ENCODE results near the gene MROH7. TPM values are rescaled to one million over a fixed set of nuclear protein-coding genes. Genes with fewer than 3 reads are reported as not detected.

The MROH7 gene
- total RNA-seq, 1 donor from 2014 or later, result 0.19 TPM

GRCh38 chr1:54603241-54603640, 38.3 kb upstream of the MROH7 start:
- H3K4me3 Mint-ChIP-seq, result no peak overlapping the region
- H3K4me1 Mint-ChIP-seq (ENCODE audit: unreplicated experiment), result no peaks in the 10 kb centered on the region

GRCh38 chr1:54604051-54604450, 37.5 kb upstream of the MROH7 start:
- H3K27me3 Mint-ChIP-seq, result no peaks in the 10 kb centered on the region
- H3K27ac Mint-ChIP-seq, result no peak overlapping the region
- DNase-seq (ENCODE audit: extremely low spot score, unreplicated experiment), result no peak
- no peak for TF ChIP-seq CTCF (conservative IDR thresholded peaks at IDR 0.05)
- no peak overlapping the region for H3K4me3 Mint-ChIP-seq
- no peaks in the 10 kb centered on the region for H3K36me3 Mint-ChIP-seq
- H3K4me1 Mint-ChIP-seq (ENCODE audit: unreplicated experiment), result no peaks in the 10 kb centered on the region
- no peaks in the 10 kb centered on the region for H3K9me3 Mint-ChIP-seq

More at GRCh38 chr1:54603241-54603640, 38.3 kb upstream of the MROH7 start:
- no peaks in the 10 kb centered on the region for H3K36me3 Mint-ChIP-seq
- H3K9me3 Mint-ChIP-seq, result no peaks in the 10 kb centered on the region
- TF ChIP-seq CTCF (conservative IDR thresholded peaks at IDR 0.05), result no peak
- no peak for DNase-seq (ENCODE audit: extremely low spot score, unreplicated experiment)
- H3K27ac Mint-ChIP-seq, result no peak overlapping the region
- H3K27me3 Mint-ChIP-seq, result no peaks in the 10 kb centered on the region

- no peaks in the 10 kb centered on the region for H3K4me1 Mint-ChIP-seq (ENCODE audit: unreplicated experiment)
- no peak for TF ChIP-seq CTCF (conservative IDR thresholded peaks at IDR 0.05)
- no peak overlapping the region for H3K4me3 Mint-ChIP-seq
- H3K9me3 Mint-ChIP-seq, result no peaks in the 10 kb centered on the region
- peak overlapping the region; percentile 61 for H3K27ac Mint-ChIP-seq
- no peaks in the 10 kb centered on the region for H3K36me3 Mint-ChIP-seq
- no peak for DNase-seq (ENCODE audit: extremely low spot score, unreplicated experiment)
- H3K27me3 Mint-ChIP-seq, result no peaks in the 10 kb centered on the region
Measured at GRCh38 chr1:54604572-54605370, 36.8 kb upstream of the MROH7 start.

GRCh38 chr1:54606096-54606989, 35.2 kb upstream of the MROH7 start:
- DNase-seq (ENCODE audit: extremely low spot score, unreplicated experiment), result no peak
- no peak for TF ChIP-seq CTCF (conservative IDR thresholded peaks at IDR 0.05)
- Mint-ChIP-seq H3K4me3 (no peak overlapping the region), H3K36me3 (no peaks in the 10 kb centered on the region), H3K4me1 (ENCODE audit: unreplicated experiment) (peaks cover 5% of the 10 kb centered on the region), H3K27me3 (no peaks in the 10 kb centered on the region), H3K27ac (no peak overlapping the region), H3K9me3 (no peaks in the 10 kb centered on the region)

GRCh38 chr1:54606990-54607325, 34.6 kb upstream of the MROH7 start:
- Mint-ChIP-seq H3K4me3 (no peak overlapping the region), H3K4me1 (ENCODE audit: unreplicated experiment) (peaks cover 5% of the 10 kb centered on the region), H3K36me3 (no peaks in the 10 kb centered on the region), H3K27me3 (no peaks in the 10 kb centered on the region), H3K27ac (no peak overlapping the region), H3K9me3 (no peaks in the 10 kb centered on the region)
- DNase-seq (ENCODE audit: extremely low spot score, unreplicated experiment), result no peak
- no peak for TF ChIP-seq CTCF (conservative IDR thresholded peaks at IDR 0.05)

Measured in type B pancreatic cell (in vitro differentiated cells).